Fibroblast of the aortic adventitia (primary cell): Measurements from ENCODE around the gene ZCCHC7. TPM values are rescaled to one million over a fixed set of nuclear protein-coding genes. Genes with fewer than 3 reads are reported as not detected.

Source experiments
- DNase-seq: peaks from one replicate; pipeline ENCODE4 v3.0.0-alpha.2; 2010; ENCODE audit warnings: low read depth
- H3K4me3 ChIP-seq: 2 replicates; pipeline ENCODE4 v1.5.1; 2011; ENCODE audit warnings: low read depth, mild to moderate bottlenecking, control low read depth, low read length, moderate library complexity
- CTCF ChIP-seq: IDR thresholded peaks from 2 replicates; pipeline ENCODE4 v1.5.1; 2011; ENCODE audit warnings: mild to moderate bottlenecking, low read length, control low read depth, inconsistent platforms; ENCODE audit not compliant: insufficient read depth
- total RNA-seq: library from RNA; depleted of rRNA; stranded (reverse); fragments of >200 nt; gene quantifications from 2 replicates; pipeline ENCODE4 v1.2.3, GENCODE V29; 2012; ENCODE audit warnings: low replicate concordance

ZCCHC7 gene
- total RNA-seq, 1 donor: 31.8 TPM

GRCh38 chr9:37178742-37179141 is 58.4 kb downstream of the ZCCHC7 start:
- H3K4me3 ChIP-seq: no peak overlapping the region
- no peak for TF ChIP-seq CTCF
- DNase-seq: no peak

GRCh38 chr9:37179576-37179975 is 59.2 kb downstream of the ZCCHC7 start:
- no peak overlapping the region for H3K4me3 ChIP-seq
- TF ChIP-seq CTCF: no peak
- DNase-seq: no peak

- TF ChIP-seq CTCF: no peak
- H3K4me3 ChIP-seq: no peak overlapping the region
Measured at GRCh38 chr9:37180138-37180537, 59.8 kb downstream of the ZCCHC7 start.

GRCh38 chr9:37182718-37183117 is 62.3 kb downstream of the ZCCHC7 start:
- H3K4me3 ChIP-seq: no peak overlapping the region
- no peak for TF ChIP-seq CTCF
- DNase-seq: no peak

More at GRCh38 chr9:37180138-37180537, 59.8 kb downstream of the ZCCHC7 start:
- no peak for DNase-seq

- H3K4me3 ChIP-seq: no peak overlapping the region
- no peak for DNase-seq
- TF ChIP-seq CTCF: no peak
Measured at GRCh38 chr9:37184905-37185867, 64.8 kb downstream of the ZCCHC7 start.

- DNase-seq: no peak
- TF ChIP-seq CTCF: no peak
- H3K4me3 ChIP-seq: no peak overlapping the region
Measured at GRCh38 chr9:37187292-37187691, 66.9 kb downstream of the ZCCHC7 start.
